C4-2B (cell line): ENCODE measurements around the gene ZFHX2.

Source experiments
- CTCF ChIP-seq: fragments of 450-650 bp; conservative IDR thresholded peaks from 2 replicates; pipeline ENCODE4 v1.5.1; 2017; ENCODE audit warnings: mild to moderate bottlenecking
- ZFX ChIP-seq: fragments of 450-650 bp; IDR thresholded peaks from 2 replicates; pipeline ENCODE4 v1.6.1; 2017

GRCh38 chr14:23600806-23601205 is 49.2 kb upstream of the ZFHX2 start:
- TF ChIP-seq CTCF: no peak
- TF ChIP-seq ZFX: no peak
